Heart left ventricle (tissue), 13 donors: ENCODE results near the gene CD300LD.

Experiments
- CTCF ChIP-seq, 12 donors: fragments of 200-600 bp; sonication (generic) in 4 of 12; IDR thresholded peaks; one replicate each; pipeline versions ENCODE4 v1.5.0 to v1.8.0; 2018 to 2022; ENCODE audit warnings: antibody characterized with exemption in 12 of 12, mild to moderate bottlenecking in 5 of 12
- POLR2A ChIP-seq, 2 donors: fragments of 450-650 bp; IDR thresholded peaks; one replicate each; pipeline ENCODE4 v1.6.1; 2017; ENCODE audit warnings: antibody characterized with exemption in 2 of 2, mild to moderate bottlenecking in 2 of 2, moderate library complexity in 2 of 2
- donor health status: ischemic (EF 13 %, LVEDD 7.1; RV severe dilation, severe dysfunction).
- donor health status: DM: no; HTN: yes; CAD: no.
- donor health status: DM: no; HTN: no; CAD: no.
- donor health status: ischemic (EF 25% LVEDD 6.9; RV normal size, moderate dysfunction).
- donor health status: ischemic (EF 25% LVEDD 5.7; RV mildly dilated, moderate dysfunction).
- donor health status: ischemic (EF 35%, LVEDD 5.7; RV mildly dilated, moderate dysfunction).
- donor health status: nonischemic (EF 11% LVEDD 7.7; RV severe dilation, severe dysfunction).
- donor health status: DM: yes; HTN: yes; CAD: no.
- donor health status: PGD.
- donor health status: ischemic (EF 29% LVEDD 5.4; RV normal size, mild dysfunction).
- donor health status: nonischemic (EF 23%, LVEDD 6.1; RV moderate dilation, normal function).

DNA sequence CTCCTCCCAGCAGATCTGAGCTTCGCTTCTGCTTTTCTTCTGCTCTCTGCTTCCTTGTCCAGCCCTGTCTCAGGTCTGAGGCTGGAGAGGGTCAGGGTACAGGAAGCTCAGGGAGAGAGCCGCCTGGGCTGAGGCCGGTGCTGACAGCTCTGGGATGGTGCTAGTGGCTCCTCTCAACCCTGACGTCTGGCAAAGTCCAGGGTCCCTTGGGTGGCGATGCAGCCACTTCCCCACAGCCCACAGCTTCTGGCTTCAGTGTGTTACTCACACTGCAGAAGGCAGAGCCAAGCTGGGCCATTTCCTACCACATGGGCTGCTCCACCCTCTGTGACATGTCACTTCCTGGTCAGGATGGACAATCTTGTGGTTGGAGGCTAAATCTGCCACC is 46.2 kb downstream of the CD300LD start, which contains the start of gene CD300C:
- TF ChIP-seq CTCF (IDR thresholded peaks at IDR 0.05) (no peak), POLR2A (IDR thresholded peaks at IDR 0.05) (no peak)
